ENCODE results near the gene KRIT1. TPM values are rescaled to one million over a fixed set of nuclear protein-coding genes. Genes with fewer than 3 reads are reported as not detected.

The KRIT1 gene
- total RNA-seq, 4 donors from 2014 or later, result 28.7 to 47.6 (median 32.5) TPM

DNA sequence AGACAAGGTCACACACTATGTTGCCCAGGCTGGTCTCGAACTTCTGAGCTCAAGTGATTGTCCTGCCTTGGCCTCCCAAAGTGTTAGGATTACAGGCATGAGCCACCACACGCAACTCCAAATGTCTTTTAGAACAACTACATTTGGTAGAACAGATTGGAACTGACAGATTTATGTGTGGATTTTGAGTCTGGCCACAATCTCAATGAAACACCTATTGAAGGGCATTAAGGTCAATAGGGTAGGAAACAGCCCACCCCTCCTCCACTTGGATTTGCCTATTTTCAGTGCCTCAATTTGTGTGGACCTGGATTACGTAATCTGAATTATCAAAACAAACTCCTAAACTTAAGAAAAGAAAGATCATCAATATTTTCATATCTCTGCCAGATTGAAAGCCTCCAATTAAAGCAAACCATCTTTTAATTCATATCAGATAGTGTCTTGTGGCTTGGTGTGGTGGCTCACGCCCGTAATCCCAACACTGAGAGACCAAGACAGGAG is 95.9 kb downstream of the KRIT1 start:
- Histone ChIP-seq H3K36me3 (no peaks in the 10 kb centered on the region), H3K4me3 (no peak overlapping the region), H3K9me3 (no peaks in the 10 kb centered on the region), H3K27me3 (no peaks in the 10 kb centered on the region), H3K4me1 (no peaks in the 10 kb centered on the region), H3K27ac (no peak overlapping the region)
- ATAC-seq (no peak), DNase-seq (no peak)
- TF ChIP-seq CTCF (IDR thresholded peaks at IDR 0.05 in 4 of 5, conservative IDR thresholded peaks at IDR 0.05 in 1 of 5) (no peak), POLR2A (IDR thresholded peaks at IDR 0.05) (no peak)
- intact Hi-C loops (cut with DNase I; ENCODE audit: low total_unique reads) (no loop called here), in situ Hi-C loops (cut with MboI; ENCODE audit: low sequenced_read_pairs in 4 of 4) (no loop called here)

Small RNA genes lying within 50 kb of the gene (microRNA-seq; reads per million reads assigned to microRNA genes)
- 0 reads per million in 2 donors for gene MIR1285-1 (ENCODE audit: borderline replicate concordance in 2 of 2)

Other genes with a start within 250 kb of the KRIT1 start
- 10 to 100 TPM in 2 of 4 donors, 1 to 10 TPM in 2; 4.7 to 13.3 (median 9.7) TPM for gene CYP51A1, start 111.4 kb downstream of the KRIT1 start, total RNA-seq
- gene LRRD1, start 66.8 kb downstream of the KRIT1 start, total RNA-seq, result not detected
- gene ANKIB1, start 60 bp upstream of the KRIT1 start, total RNA-seq, result 10 to 100 TPM; 11.5 to 24.2 (median 12.5) TPM
- gene GATAD1, start 201.6 kb upstream of the KRIT1 start, total RNA-seq, result 10 to 100 TPM in 1 of 4 donors, 1 to 10 TPM in 3; 7.3 to 29.8 (median 8.3) TPM
- gene ERVW-1, start 232.0 kb upstream of the KRIT1 start, total RNA-seq, result under 1 TPM in 1 of 4 donors, not detected in 3; 0.10 TPM